Epithelial cell of prostate (primary cell): ENCODE results near the gene FRYL.

Experiments
- DNase-seq: peaks from one replicate; pipeline ENCODE4 v3.0.0-alpha.2; 2011; ENCODE audit warnings: low read depth, low spot score
- H3K27ac ChIP-seq: fragments of 450-650 bp; 2 replicates; pipeline ENCODE4 v1.5.1; 2017; ENCODE audit warnings: mild to moderate bottlenecking

FRYL gene

DNA sequence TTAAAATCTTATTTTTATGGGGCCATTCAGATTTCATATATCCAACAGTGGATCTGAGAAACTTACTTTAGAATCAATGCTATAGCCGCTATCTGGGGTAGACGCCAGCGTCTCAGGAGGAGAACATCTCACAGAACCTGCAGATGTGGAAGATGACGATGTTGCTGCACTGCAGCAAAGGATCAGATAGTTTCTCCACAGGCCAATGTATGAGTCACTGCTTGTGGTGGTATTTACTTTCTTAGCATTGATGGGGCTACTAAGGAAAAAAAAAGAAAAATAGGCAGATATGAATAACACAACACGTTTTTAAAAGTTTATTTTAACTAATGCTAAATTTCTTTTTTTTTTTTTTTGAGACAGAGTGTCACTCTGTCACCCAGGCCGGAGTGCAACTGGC is 204.1 kb downstream of the FRYL start:
- DNase-seq: no peak
- H3K27ac ChIP-seq: no peak overlapping the region

DNA sequence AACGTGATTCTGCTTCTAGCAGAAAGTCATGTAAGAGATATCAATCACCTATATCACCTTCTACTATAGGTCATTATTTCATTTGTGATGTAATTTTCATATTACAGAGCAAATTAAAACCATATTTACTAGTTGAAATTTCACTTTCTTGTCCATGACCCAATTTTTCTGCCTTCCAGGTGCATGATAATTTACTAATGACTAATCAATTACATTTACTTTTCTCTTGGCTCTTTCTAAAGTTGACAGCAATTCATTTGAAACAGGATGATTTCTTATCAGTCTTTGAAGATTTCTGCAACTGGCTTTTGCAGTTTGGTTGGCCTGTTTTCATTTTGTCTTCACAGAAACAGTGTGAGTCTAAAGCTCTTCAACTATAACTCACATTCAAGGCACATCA is 208.6 kb downstream of the FRYL start:
- peak overlapping the region; percentile 3 for H3K27ac ChIP-seq
- DNase-seq: no peak

DNA sequence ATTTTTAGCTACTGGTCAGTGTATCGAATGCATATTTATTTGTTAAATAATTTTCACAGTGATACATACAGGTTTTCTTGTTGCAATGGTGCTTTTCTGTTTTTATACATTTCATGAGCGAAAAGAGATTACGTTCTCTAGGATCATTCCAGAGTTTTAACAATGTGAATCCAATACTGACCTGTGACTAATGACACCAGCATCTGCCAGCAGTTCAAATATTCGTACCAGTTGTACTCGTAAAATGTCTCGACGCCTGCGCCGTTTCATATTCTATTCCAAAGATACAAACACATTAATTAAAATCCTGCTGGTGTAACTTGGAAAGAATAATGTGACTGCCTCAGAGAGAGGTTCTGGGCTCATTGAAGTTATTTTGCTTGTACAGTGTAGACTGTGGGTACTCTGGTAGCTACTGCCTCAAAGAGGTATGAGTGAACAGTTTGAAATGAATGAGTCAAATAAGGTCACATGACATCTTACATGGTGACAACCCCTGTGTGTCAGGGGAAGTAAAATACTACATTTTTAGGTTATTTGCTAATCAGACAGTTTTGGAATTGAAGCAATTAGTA is 209.3 kb downstream of the FRYL start:
- DNase-seq: no peak
- H3K27ac ChIP-seq: peak overlapping the region; percentile 3

DNA sequence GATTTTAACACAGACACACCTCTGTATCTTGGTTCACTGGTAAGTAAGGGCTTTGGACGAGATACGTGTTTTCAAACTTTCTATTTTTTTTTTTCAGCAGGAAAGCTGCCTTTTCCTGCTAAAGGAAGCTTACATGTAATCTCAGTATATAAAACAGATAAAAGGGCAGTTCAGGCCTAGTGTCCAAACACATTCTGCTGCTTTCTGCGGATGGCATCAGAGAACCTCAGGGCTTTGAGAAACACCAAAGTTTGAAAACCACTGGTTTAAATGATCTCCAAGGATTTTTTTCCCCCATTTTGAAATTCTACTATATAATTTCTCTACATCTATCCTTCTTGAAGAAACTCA is 214.1 kb downstream of the FRYL start:
- no peak overlapping the region for H3K27ac ChIP-seq
- no peak for DNase-seq

DNA sequence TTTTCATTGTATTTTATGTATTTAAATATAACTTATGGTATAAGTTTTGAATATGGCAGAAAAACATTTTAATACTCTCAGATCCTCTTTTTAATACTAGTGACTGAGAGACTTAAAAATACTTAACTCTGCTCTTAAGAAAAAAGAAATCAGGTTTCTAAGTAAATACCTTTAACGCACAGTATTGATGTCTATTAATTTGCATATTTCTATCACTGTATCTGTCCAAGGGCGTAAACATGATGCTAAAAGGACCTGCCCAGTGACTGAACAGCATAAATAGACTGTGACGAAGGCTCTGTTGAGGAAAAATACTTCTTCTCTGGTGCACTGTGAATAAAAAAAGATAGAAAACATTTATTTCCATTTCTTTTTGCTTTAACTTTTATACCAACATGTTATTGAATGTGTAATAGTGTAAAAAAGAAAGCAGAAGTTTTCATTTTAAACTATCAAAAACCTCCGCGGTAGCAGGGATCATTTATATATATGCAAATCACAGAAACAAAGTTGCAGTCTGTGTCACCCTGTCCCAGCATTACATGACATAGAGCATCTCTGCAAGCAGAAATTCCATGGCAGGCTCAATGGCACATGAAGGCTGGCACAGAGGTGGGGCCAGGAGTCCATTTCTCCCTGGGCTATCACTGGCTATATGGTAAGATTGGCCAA is 214.6 kb downstream of the FRYL start:
- DNase-seq: no peak
- H3K27ac ChIP-seq: no peak overlapping the region

DNA sequence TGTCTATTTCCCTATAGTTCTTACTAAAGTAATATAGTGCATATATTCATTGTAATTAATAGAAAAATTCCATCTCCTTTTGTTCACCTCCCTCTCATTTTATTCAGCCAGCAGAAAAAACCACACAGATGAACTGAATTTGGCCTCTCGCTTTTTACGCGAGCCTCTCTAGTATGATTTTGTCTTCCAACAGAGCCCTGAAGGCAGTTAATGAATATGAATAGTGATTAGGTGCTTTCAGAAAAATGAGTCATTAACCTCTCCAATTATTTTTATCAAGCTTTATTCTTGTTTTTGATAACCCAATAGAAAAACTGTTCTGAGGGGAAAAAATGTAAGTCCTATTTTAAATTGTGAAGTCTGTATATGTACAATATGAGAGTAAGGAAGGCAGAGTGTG is 215.9 kb downstream of the FRYL start:
- DNase-seq: no peak

DNA sequence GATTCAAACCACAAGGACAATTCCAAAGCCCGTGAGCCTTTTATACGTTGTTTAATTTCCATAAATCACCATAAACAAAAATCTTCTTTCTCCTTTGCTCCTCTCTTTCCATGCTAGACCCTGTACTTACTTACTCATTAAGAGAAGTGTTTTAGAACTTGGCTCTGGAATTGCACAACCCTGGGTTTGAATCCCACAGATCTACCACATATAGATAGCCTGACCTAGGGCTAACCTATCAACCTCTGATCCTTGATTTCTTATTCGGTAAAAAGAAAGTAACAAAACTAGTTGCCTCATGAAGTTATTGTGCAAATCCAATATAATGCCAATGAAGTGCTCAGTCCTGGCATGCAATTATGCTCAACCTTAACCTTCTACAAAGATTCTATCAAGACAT is 221.3 kb downstream of the FRYL start:
- no peak overlapping the region for H3K27ac ChIP-seq
- DNase-seq: no peak

More for the DNA sequence above, 215.9 kb downstream of the FRYL start:
- H3K27ac ChIP-seq: no peak overlapping the region

DNA sequence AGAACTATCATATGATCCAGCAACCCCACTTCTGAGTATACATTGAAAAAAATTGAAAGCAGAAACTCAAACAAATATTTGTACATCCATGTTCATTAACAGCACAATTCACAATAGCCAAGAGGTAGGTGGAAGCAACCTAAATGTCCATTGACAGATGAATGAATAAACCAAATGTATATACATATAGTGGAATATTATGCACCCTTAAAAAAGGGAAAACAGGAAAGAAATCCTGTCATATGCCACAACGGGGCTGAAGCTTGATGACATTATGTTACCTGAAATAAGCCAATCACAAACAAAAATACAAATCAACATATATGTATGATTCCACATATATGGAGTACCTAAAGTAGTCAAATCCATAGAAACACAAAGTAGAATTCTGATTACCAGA is 222.1 kb downstream of the FRYL start:
- DNase-seq: no peak
- no peak overlapping the region for H3K27ac ChIP-seq

DNA sequence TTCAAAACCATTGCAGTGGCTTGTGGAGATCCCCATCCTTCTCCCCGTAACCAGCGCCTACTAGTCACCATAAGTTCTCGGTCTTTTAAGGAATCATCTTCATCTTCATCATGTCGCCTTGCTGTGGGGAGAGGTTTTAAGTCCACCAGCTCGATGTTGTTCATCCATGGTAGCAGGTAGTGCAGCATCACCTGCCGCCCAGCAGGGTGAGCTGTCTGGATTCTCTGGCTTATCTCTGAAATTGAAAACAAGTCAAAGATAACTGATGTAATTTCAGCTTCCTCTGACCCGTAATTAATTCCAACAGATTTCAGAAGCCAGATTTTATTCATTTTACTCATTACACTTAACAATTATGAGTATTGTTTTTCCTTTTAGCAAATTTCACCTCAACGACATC is 222.6 kb downstream of the FRYL start:
- DNase-seq: no peak
- H3K27ac ChIP-seq: no peak overlapping the region

DNA sequence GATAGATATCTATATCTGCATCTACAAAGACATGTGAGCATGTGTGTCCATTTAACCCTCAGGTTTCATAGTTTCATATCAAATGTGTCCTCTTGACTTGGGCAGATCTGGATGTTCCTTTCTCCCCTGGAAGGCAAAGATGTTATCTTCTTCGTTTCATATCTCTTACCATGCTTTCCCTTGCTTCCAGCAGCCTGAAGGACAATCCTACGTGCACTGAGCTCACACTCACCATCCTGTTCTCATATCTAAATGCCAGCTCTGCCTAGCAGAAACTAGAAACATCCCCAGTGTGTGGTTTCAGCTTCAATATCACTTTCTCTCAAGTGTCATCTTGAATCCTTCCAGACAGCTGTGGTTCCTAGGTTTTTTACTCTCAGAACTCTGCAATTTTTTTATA is 223.8 kb downstream of the FRYL start:
- H3K27ac ChIP-seq: no peak overlapping the region
- DNase-seq: no peak

DNA sequence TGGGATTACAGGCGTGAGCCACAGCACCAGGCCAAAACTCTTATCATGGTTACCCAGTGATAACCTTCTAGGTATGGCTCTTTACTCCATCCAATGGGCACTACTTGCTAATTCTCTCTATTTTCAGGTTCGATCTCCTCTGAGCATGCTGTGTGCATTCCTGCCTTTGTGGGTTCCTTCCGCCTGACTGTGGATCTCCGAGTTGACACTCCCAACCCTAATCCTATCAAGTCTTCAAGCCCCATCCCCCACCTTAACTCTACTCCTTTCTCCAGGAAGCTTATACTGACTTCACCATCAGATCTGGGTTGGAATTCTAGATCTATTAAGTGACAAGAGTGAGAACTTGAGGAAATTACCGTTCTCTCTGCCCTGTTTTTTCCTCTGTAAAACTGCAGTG is 225.5 kb downstream of the FRYL start:
- no peak overlapping the region for H3K27ac ChIP-seq
- DNase-seq: no peak

DNA sequence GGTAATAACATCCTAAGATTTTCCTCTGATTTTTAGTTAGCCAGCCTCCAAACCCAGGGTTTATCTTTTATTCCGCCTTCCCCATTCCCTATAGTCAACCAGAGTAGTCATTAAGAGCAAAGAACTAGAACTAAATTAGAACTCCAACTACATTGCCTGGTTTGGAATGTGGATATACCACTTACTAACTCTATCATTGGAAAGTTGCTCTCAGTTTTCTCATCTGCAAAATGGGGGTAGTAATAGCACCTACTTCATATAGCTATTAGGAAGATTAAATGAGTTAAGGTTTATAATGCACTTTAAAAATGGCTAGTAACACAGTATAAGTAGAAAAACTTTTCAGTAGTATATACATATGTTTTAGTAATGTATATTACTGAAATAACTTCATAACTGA is 226.4 kb downstream of the FRYL start:
- H3K27ac ChIP-seq: no peak overlapping the region
- DNase-seq: no peak

DNA sequence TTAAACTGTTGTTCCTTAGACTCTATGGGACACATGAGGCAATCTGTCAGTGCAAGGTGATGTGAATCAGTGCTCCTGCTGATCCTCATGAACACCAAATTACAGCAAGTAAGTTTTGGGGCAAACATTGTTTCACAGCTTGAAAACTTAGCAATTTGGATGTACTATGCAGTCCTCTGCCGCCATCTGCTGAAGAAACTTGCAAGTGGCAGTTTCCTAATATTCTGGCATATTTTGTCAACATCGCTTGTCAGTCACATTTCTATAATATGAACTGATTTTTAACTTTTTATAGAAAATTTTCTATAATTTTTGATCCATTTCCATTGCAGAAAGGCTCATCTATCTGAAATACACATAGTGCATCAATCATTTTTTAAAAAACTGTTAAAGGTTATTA is 233.7 kb downstream of the FRYL start:
- H3K27ac ChIP-seq: no peak overlapping the region
- DNase-seq: no peak

DNA sequence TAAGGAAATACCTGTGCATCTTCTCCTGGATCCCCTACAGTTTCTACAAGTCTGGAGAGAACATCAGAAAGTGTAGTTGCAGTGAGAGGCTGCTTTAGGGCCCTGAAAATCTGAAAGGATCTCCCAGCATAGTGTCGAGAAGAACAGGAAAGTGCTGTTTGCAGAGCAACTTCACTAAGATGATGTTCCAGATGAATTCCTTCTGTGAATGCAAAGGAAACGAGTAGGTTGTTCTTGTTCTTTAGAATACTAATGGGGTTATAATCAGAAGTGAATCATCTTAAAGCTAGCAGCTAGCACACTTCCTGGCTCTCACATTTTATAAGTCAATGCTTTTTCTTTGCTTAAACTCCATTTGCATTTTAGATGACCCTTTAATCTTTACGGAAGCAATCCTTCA is 236.3 kb downstream of the FRYL start:
- H3K27ac ChIP-seq: no peak overlapping the region
- DNase-seq: no peak

DNA sequence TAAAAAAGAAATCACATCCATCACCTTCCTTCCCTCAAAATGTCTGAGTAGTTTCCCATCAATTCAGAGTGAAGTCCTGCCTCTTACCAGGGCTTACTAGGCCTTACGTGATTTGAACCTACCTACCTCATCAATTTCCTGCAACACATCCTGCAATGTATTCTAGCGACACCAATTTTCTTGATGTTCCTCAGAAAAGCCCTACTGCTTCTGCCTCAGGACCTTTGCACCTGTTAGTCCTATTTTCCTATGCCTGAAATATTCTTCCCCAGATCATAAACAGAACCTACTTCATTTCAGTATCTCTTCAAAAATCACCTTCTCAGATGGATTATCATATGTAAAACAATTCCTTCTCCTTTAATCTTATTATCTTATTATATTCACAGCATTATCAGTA is 237.2 kb downstream of the FRYL start:
- no peak for DNase-seq
- H3K27ac ChIP-seq: no peak overlapping the region

DNA sequence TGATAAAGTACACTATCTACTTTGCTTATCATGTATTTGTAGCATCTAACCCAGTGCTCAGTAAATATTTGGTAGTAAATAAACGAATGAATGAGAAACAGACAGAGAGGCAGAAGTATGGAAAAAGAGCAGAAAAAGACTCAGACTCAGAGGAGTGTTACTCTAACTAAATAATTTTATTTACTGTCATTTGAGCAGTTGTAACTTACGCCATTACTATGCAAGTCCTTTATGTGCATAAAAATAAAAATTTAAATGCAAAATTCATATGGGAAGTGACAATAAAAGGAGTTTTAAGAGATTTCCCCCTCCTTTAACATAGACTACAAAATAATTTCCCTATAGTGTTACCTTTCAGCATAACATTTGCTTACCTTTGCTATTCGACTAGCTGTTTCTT is 240.5 kb downstream of the FRYL start:
- no peak for DNase-seq
- H3K27ac ChIP-seq: no peak overlapping the region

DNA sequence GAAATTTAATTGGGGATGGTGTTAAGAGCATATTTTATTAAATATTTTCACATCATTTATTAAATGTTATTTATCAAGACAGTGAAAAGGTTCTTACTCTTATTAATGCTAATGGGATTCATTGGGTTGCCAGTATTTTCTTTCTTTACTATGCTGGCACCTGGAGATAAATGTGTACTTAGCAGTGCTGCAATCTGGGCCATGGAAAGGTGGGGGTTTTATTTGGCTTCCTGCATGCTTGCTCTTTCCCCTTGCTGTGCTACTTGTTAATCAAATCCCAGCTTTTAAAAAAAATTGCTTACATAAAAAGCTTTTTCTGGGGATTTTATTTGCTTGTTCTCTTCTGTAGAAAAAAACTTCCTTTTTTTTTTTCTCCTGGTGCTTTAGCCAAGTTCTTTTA is 241.7 kb downstream of the FRYL start:
- no peak overlapping the region for H3K27ac ChIP-seq

DNA sequence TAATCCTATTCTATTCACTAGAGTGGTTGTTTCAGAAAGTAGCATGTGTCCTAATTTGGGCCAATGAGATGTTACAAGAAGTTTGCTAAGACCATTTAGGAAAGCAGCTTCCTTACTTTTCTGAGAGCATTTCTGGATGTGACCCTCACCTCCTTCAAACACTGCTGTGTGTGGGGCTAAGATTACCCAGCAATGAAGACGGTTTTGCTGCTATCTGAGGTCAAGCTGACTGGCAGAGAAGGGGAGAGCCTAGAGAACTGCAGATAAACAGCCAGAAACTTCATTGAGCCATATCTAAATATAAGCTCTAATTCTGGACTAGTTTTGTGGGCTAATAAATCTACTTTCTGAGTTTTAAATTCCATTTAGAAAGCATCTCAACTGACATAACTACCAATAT is 253.7 kb downstream of the FRYL start:
- no peak overlapping the region for H3K27ac ChIP-seq
- DNase-seq: no peak

More for the DNA sequence above, 241.7 kb downstream of the FRYL start:
- no peak for DNase-seq

DNA sequence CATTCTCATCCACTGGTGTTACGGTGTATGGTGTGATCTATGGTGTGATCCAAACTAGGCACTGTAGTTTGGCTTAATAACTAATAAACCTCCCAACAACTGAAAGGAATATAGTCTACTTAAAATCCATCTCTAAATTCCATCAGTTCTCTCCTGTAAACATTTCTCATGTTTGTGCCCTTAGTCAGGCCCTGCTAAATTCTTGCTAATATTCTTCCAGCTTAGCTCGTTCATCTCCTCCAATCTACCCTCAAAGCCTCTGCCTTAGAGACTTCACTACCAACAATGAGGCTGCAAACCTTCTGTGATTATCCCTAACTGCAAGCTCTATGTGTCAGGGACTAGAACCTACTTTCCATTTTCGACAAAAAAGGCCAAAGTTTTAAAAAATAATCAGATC is 261.9 kb downstream of the FRYL start:
- H3K27ac ChIP-seq: no peak overlapping the region
- no peak for DNase-seq

DNA sequence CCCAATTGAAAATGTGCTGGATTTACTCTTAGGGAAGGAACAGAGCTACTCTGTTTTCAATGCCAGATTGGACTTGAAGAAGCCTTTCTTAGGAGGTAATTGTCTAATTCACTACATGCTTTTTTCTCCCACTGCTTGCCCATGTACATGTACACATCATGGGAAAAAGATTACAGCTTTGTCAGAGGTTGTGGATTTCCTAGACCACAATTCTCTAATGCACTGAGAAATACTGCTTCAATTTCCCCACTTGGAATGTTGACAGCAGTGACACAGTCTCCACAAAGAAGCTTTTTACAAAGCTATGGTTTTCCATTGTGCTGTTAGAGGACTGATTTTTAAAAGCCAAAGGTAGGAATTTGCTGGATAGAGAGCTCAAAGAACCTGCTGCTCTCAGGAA is 270.5 kb downstream of the FRYL start:
- H3K27ac ChIP-seq: no peak overlapping the region
- no peak for DNase-seq

DNA sequence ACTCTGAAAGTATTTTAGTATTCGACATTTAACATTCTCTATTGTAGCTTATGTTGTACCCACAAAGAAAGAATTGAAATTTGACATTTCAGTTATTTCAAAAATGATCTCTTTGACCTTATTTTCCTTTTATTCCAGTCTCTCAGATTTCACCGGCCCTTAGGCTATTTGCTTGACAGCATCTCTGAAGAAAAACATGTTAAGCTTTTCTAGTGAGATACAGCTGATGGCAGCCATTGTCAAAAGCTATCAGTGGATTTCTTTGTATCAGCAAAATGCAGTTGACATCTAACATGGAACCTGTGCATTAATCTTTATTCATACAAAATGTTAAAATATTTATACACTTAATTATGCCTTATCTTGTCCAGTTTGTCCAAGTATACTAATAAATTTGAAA is 273.4 kb downstream of the FRYL start:
- no peak overlapping the region for H3K27ac ChIP-seq
- no peak for DNase-seq

DNA sequence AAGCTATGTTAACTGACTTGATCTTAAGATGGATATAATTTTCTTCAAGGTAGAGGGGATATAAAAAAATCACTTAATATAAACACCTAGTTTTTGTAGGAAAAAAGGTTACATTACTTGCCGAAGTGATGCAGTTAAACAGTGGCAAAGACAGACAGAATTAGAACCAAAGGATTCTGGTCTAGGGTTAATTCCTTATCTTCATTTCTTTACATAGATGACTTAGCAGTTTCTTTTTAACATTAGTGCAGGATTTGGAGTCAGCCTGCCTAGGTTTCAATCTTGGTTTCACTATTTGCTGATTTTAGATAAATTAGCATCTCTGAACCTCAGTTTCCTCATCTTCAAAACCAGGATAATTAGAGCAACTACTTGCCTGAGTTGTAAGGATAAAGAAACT is 275.7 kb downstream of the FRYL start:
- no peak overlapping the region for H3K27ac ChIP-seq
- DNase-seq: no peak

DNA sequence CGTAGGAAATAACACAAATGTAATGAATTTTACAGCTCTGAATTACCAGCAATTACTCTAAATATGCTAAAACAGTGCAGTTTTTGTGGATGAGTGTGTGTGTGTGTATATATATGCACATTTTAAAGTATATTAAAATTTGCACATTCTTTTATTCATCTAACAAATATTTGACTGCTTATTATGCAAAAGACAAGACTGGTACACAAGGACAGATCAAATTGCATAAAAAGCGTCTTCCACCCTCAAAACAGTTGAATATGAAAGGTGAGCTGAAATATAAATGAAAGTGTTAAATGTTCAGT is 276.1 kb downstream of the FRYL start:
- no peak for DNase-seq
- no peak overlapping the region for H3K27ac ChIP-seq
